ENCODE results near the gene MUC21.
"Not testable (repeated sequence)": the region's sequence is repeated elsewhere in the genome, so short reads cannot be mapped to it uniquely, and the experiment has no call there.

Gene MUC21

DNA sequence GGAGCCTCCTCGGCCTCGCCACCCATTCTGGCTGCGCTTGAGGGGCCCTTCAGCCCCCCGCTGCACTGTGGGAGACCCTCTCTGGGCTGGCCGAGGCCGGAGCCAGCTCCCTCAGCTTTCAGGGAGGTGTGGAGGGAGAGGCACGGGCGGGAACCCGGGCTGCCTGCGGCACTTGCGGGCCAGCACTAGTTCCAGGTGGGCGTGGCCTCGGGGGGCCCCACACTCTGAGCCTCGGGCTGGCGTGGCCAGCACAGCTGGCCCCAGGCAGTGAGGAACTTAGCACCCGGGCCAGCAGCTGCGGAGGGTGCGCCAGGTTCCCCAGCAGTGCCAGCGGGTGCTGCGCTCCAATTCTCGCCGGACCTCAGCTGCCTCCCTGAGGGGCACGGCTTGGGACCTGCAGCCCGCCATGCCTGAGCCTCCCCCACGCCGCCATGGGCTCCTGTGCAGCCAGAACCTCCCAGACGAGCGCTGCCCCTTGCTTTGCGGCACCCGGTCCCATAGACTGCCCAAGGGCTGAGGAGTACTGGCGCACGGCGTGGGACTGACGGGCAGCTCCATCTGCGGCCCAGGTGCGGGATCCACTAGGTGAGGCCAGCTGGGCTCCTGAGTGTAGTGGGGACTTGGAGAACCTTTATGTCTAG, 33.3 kb downstream of the MUC21 start:
- Histone ChIP-seq H3K27me3 (ENCODE audit: insufficient read depth, low read length, poor library complexity, severe bottlenecking) (no peaks in the 10 kb centered on the region), H3F3A (ENCODE audit: low read depth) (no peaks in the 10 kb centered on the region), H3K4me3 (ENCODE audit: low read length, poor library complexity, severe bottlenecking) (no peak overlapping the region), H3K9me3 (ENCODE audit: insufficient read depth, low read depth, low read length) (no peaks in the 10 kb centered on the region), H3K36me3 (ENCODE audit: insufficient read depth, low read length) (no peaks in the 10 kb centered on the region), H3K4me1 (ENCODE audit: insufficient read depth, low read length, poor library complexity, severe bottlenecking) (no peaks in the 10 kb centered on the region), H3K79me2 (ENCODE audit: insufficient read depth, low read length) (no peaks in the 10 kb centered on the region), H3K4me2 (ENCODE audit: low read depth, low read length, poor library complexity, severe bottlenecking) (no peak overlapping the region), H4K20me1 (ENCODE audit: insufficient read depth, low read length, poor library complexity, severe bottlenecking) (no peaks in the 10 kb centered on the region), H3K9me2 (replicated peaks; ENCODE audit: low read depth, low read length) (no peaks in the 10 kb centered on the region), H2AFZ (ENCODE audit: low read length) (no peak overlapping the region), H3K9ac (ENCODE audit: low read depth, low read length, poor library complexity, severe bottlenecking) (no peak overlapping the region)
- TF ChIP-seq, protein P1, sequence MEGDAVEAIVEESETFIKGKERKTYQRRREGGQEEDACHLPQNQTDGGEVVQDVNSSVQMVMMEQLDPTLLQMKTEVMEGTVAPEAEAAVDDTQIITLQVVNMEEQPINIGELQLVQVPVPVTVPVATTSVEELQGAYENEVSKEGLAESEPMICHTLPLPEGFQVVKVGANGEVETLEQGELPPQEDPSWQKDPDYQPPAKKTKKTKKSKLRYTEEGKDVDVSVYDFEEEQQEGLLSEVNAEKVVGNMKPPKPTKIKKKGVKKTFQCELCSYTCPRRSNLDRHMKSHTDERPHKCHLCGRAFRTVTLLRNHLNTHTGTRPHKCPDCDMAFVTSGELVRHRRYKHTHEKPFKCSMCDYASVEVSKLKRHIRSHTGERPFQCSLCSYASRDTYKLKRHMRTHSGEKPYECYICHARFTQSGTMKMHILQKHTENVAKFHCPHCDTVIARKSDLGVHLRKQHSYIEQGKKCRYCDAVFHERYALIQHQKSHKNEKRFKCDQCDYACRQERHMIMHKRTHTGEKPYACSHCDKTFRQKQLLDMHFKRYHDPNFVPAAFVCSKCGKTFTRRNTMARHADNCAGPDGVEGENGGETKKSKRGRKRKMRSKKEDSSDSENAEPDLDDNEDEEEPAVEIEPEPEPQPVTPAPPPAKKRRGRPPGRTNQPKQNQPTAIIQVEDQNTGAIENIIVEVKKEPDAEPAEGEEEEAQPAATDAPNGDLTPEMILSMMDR (conservative IDR thresholded peaks at IDR 0.05; ENCODE audit: low read length), result no peak
- no peak for TF ChIP-seq EZH2phosphoT487 (IDR thresholded peaks at IDR 0.05; ENCODE audit: borderline replicate concordance)

DNA sequence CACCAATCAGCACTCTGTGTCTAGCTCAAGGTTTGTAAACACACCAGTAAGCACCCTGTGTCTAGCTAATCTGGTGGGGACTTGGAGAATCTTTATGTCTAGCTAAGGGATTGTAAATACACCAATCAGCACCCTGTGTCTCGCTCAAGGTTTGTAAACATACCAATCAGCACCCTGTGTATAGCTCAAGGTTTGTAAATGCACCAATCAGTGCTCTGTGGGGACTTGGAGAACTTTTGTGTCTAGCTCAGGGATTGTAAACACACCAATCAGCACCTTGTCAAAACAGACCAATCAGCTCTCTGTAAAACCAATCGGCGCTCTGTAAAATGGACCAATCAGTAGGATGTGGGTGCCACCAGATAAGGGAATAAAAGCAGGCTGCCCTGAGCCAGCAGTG, 33.9 kb downstream of the MUC21 start:
- H3K79me2 ChIP-seq (ENCODE audit: insufficient read depth, low read length); H3K9me3 ChIP-seq (ENCODE audit: insufficient read depth, low read depth, low read length); H3K4me1 ChIP-seq (ENCODE audit: insufficient read depth, low read length, poor library complexity, severe bottlenecking); H3K4me3 ChIP-seq (ENCODE audit: low read length, poor library complexity, severe bottlenecking); H3K36me3 ChIP-seq (ENCODE audit: insufficient read depth, low read length); H3K4me2 ChIP-seq (ENCODE audit: low read depth, low read length, poor library complexity, severe bottlenecking); H3K9me2 ChIP-seq (replicated peaks; ENCODE audit: low read depth, low read length); H3K27me3 ChIP-seq (ENCODE audit: insufficient read depth, low read length, poor library complexity, severe bottlenecking); H2AFZ ChIP-seq (ENCODE audit: low read length); H3K9ac ChIP-seq (ENCODE audit: low read depth, low read length, poor library complexity, severe bottlenecking); H4K20me1 ChIP-seq (ENCODE audit: insufficient read depth, low read length, poor library complexity, severe bottlenecking); H3F3A ChIP-seq (ENCODE audit: low read depth): not testable (repeated sequence)

DNA sequence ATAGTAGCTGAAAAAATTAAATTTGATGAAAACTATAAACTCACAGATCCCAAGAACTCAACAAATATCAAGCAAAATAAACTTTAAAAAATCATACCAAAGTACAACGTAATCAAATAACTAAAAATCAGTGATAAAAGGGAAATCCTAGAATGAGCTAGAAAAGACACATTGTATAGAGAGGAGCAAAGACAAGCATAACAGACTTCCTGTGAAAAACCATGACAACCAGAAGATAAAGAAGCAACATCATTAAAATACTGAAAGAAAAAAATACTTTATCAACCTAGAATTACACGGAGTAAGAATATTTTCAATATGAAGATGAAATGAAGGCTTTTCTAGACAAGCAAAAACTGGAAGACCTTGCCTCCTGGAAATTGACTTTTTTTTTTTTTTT, 36.5 kb downstream of the MUC21 start:
- Histone ChIP-seq H4K20me1 (ENCODE audit: insufficient read depth, low read length, poor library complexity, severe bottlenecking) (no peaks in the 10 kb centered on the region), H3F3A (ENCODE audit: low read depth) (no peaks in the 10 kb centered on the region), H2AFZ (ENCODE audit: low read length) (no peak overlapping the region), H3K9ac (ENCODE audit: low read depth, low read length, poor library complexity, severe bottlenecking) (no peak overlapping the region), H3K4me3 (ENCODE audit: low read length, poor library complexity, severe bottlenecking) (no peak overlapping the region), H3K4me2 (ENCODE audit: low read depth, low read length, poor library complexity, severe bottlenecking) (no peak overlapping the region), H3K79me2 (ENCODE audit: insufficient read depth, low read length) (no peaks in the 10 kb centered on the region), H3K9me3 (ENCODE audit: insufficient read depth, low read depth, low read length) (no peaks in the 10 kb centered on the region), H3K27me3 (ENCODE audit: insufficient read depth, low read length, poor library complexity, severe bottlenecking) (no peaks in the 10 kb centered on the region), H3K36me3 (ENCODE audit: insufficient read depth, low read length) (no peaks in the 10 kb centered on the region), H3K4me1 (ENCODE audit: insufficient read depth, low read length, poor library complexity, severe bottlenecking) (no peaks in the 10 kb centered on the region), H3K9me2 (replicated peaks; ENCODE audit: low read depth, low read length) (no peaks in the 10 kb centered on the region)
- TF ChIP-seq, protein P1 (conservative IDR thresholded peaks at IDR 0.05; ENCODE audit: low read length), result no peak
- TF ChIP-seq EZH2phosphoT487 (IDR thresholded peaks at IDR 0.05; ENCODE audit: borderline replicate concordance), result no peak

DNA sequence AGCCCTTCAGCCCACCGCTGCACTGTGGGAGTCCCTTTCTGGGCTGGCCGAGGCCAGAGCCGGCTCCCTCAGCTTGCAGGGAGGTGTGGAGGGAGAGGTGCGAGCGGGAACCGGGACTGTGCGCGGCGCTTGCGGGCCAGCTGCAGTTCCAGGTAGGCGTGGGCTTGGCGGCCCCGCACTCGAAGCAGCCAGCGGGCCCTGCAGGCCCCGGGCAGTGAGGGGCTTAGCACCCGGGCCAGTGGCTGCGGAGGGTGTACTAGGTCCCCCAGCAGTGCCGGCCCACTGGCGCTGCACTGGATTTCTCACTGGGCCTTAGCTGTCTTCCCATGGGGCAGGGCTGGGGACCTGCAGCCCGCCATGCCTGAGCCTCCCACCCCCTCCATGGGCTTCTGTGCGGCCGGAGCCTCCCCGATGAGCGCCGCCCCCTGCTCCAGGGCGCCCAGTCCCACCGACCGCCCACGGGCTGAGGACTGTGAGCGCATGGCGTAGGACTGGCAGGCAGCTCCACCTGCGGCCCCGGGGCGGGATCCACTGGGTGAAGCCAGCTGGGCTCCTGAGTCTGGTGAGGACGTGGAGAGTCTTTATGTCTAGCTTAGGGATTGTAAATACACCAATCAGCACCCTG, 37.2 kb downstream of the MUC21 start:
- not testable (repeated sequence) for H3K36me3 ChIP-seq (ENCODE audit: insufficient read depth, low read length); H3K4me3 ChIP-seq (ENCODE audit: low read length, poor library complexity, severe bottlenecking); H3K9me3 ChIP-seq (ENCODE audit: insufficient read depth, low read depth, low read length); H3K4me1 ChIP-seq (ENCODE audit: insufficient read depth, low read length, poor library complexity, severe bottlenecking); H3K9me2 ChIP-seq (replicated peaks; ENCODE audit: low read depth, low read length); H2AFZ ChIP-seq (ENCODE audit: low read length); H3K9ac ChIP-seq (ENCODE audit: low read depth, low read length, poor library complexity, severe bottlenecking); H3K4me2 ChIP-seq (ENCODE audit: low read depth, low read length, poor library complexity, severe bottlenecking); H4K20me1 ChIP-seq (ENCODE audit: insufficient read depth, low read length, poor library complexity, severe bottlenecking); H3F3A ChIP-seq (ENCODE audit: low read depth); H3K27me3 ChIP-seq (ENCODE audit: insufficient read depth, low read length, poor library complexity, severe bottlenecking); H3K79me2 ChIP-seq (ENCODE audit: insufficient read depth, low read length)

DNA sequence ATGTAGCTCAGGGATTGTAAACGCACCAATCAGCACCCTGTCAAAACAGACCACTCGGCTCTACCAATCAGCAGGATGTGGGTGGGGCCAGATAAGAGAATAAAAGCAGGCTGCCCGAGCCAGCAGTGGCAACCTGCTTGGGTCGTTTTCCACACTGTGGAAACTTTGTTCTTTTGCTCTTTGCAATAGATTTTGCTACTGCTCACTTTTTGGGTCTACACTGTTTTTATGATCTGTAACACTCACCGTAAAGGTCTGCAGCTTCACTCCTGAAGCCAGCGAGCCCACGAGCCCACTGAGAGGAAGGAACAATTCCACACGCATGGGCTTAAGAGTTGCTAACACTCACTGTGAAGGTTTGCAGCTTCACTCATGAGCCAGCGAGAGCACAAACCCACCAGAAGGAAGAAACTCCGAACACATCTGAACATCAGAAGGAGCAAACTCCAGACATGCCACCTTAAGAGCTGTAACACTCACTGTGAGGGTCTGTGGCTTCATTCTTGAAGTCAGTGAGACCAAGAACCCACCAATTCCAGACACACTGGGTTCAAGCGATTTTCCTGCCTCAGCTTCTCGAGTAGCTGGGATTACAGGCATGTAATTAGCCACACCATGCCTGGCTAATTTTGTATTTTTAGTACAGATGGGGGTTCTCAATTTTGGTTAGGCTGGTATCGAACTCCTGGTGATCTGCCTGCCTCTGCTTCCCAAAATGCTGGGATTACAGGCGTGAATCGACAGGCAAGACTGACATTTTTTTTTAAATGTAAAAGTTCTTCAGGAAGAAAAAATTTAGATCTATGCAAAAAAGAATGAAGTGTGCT, 38.4 kb downstream of the MUC21 start:
- H3K4me2 ChIP-seq (ENCODE audit: low read depth, low read length, poor library complexity, severe bottlenecking); H3F3A ChIP-seq (ENCODE audit: low read depth): not testable (repeated sequence)

More for the DNA sequence above, 38.4 kb downstream of the MUC21 start:
- not testable (repeated sequence) for H3K9ac ChIP-seq (ENCODE audit: low read depth, low read length, poor library complexity, severe bottlenecking); H3K4me3 ChIP-seq (ENCODE audit: low read length, poor library complexity, severe bottlenecking); H3K27me3 ChIP-seq (ENCODE audit: insufficient read depth, low read length, poor library complexity, severe bottlenecking); H4K20me1 ChIP-seq (ENCODE audit: insufficient read depth, low read length, poor library complexity, severe bottlenecking); H3K36me3 ChIP-seq (ENCODE audit: insufficient read depth, low read length); H3K79me2 ChIP-seq (ENCODE audit: insufficient read depth, low read length); H2AFZ ChIP-seq (ENCODE audit: low read length); H3K4me1 ChIP-seq (ENCODE audit: insufficient read depth, low read length, poor library complexity, severe bottlenecking); H3K9me2 ChIP-seq (replicated peaks; ENCODE audit: low read depth, low read length); H3K9me3 ChIP-seq (ENCODE audit: insufficient read depth, low read depth, low read length)

Data from Loucy (cell line).